DOHH2 (cell line): Measurements from ENCODE around the gene CARHSP1.

ENCODE experiments used
- H3F3A ChIP-seq: fragments of 200-600 bp; sonication (generic), shearing (Covaris generic); 2 replicates; pipeline ENCODE4 v1.6.0; 2016; ENCODE audit warnings: antibody characterized with exemption, mild to moderate bottlenecking; ENCODE audit not compliant: control insufficient read depth, insufficient read depth
- H3K27ac ChIP-seq: fragments of 200-600 bp; sonication (generic); 2 replicates; pipeline ENCODE4 v1.5.1; 2014; ENCODE audit warnings: low read depth, mild to moderate bottlenecking, low read length, moderate library complexity
- H3K27me3 ChIP-seq: fragments of 200-600 bp; sonication (generic); 2 replicates; pipeline ENCODE4 v1.6.1; 2014; ENCODE audit warnings: mild to moderate bottlenecking, low read length, mixed read lengths; ENCODE audit not compliant: control insufficient read depth
- H3K36me3 ChIP-seq: fragments of 200-600 bp; sonication (generic); 2 replicates; pipeline ENCODE4 v1.6.1; 2014; ENCODE audit warnings: mild to moderate bottlenecking, low read length, moderate library complexity, mixed read lengths; ENCODE audit not compliant: control insufficient read depth
- H3K4me1 ChIP-seq: fragments of 200-600 bp; sonication (generic); 2 replicates; pipeline ENCODE4 v1.6.1; 2014; ENCODE audit warnings: mild to moderate bottlenecking, low read length, mixed read lengths; ENCODE audit not compliant: control insufficient read depth
- H3K4me2 ChIP-seq: fragments of 200-600 bp; sonication (generic); 2 replicates; pipeline ENCODE4 v1.6.0; 2014; ENCODE audit warnings: mild to moderate bottlenecking, low read length, moderate library complexity
- H3K4me3 ChIP-seq: fragments of 200-600 bp; sonication (generic); 2 replicates; pipeline ENCODE4 v1.5.1; 2014; ENCODE audit warnings: mild to moderate bottlenecking, low read length, mixed read lengths
- H3K79me2 ChIP-seq: fragments of 200-600 bp; sonication (generic); 2 replicates; pipeline ENCODE4 v1.6.1; 2014; ENCODE audit warnings: mild to moderate bottlenecking, low read length, mixed read lengths; ENCODE audit not compliant: control insufficient read depth
- H3K9me2 ChIP-seq: fragments of 200-600 bp; sonication (generic); replicated peaks from 2 replicates; pipeline ENCODE4 v1.6.1; 2014; ENCODE audit warnings: mild to moderate bottlenecking, low read length, mixed read lengths; ENCODE audit not compliant: control insufficient read depth
- H3K9me3 ChIP-seq: fragments of 200-600 bp; sonication (generic); 2 replicates; pipeline ENCODE4 v1.6.1; 2014; ENCODE audit warnings: antibody characterized with exemption, low read length, mixed read lengths; ENCODE audit not compliant: control insufficient read depth, insufficient read depth
- H4K20me1 ChIP-seq: fragments of 200-600 bp; sonication (generic); 2 replicates; pipeline ENCODE4 v1.6.0; 2014; ENCODE audit warnings: low read depth, mild to moderate bottlenecking, antibody characterized with exemption, low read length, moderate library complexity; ENCODE audit not compliant: control insufficient read depth, insufficient read depth
- CTCF ChIP-seq: fragments of 200-600 bp; sonication (generic); IDR thresholded peaks from one replicate; pipeline ENCODE4 v1.5.1; 2014; ENCODE audit warnings: antibody characterized with exemption, mild to moderate bottlenecking, low read depth, low read length; ENCODE audit not compliant: poor library complexity, severe bottlenecking
- EZH2phosphoT487 ChIP-seq: fragments of 200-600 bp; sonication (generic); IDR thresholded peaks from 2 replicates; pipeline ENCODE4 v1.6.1; 2017; ENCODE audit warnings: borderline replicate concordance, mild to moderate bottlenecking, antibody characterized with exemption, low read length, moderate library complexity, mixed read lengths

The CARHSP1 gene

DNA sequence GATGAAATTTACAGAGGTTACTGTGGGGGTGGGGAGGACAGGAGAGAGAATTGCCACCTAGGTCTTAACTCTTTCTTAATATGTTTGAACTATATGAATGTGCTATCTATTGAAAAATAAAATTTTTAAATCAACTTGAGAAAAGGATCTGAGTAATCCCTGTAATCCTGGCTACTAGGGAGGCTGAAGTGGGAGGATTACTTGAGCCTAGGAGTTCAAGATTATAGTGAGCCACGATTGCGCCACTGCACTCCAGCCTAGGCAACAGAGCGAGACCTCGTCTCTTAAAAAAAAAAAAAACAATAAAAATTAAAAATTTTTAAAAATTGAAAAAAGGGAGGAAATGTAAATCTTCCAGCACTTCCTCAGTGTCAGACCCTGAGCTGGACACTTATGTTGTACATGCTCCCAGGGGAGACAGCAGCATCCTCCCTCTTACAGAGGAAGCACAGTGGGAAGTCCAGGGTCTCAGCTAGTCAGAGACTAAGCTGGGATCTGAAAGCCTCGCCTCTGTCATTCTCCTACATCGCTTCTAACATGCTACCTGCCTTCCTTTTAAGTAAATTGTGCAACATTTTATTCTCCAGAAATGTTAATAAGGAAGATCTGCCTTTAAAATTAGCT, 49.3 kb downstream of the CARHSP1 start:
- Histone ChIP-seq H3K27me3 (no peaks in the 10 kb centered on the region), H3K36me3 (peaks cover 94% of the 10 kb centered on the region), H3K4me3 (no peak overlapping the region), H4K20me1 (no peaks in the 10 kb centered on the region), H3F3A (0 out of 2 replicates have a peak, but pooled peaks cover 8% of the 10 kb centered on the region), H3K9me2 (no peaks in the 10 kb centered on the region), H3K9me3 (no peaks in the 10 kb centered on the region), H3K27ac (peak overlapping the region; percentile 32), H3K79me2 (peaks cover 33% of the 10 kb centered on the region), H3K4me1 (peaks cover 46% of the 10 kb centered on the region), H3K4me2 (0 out of 2 replicates have a peak overlapping the region, but pooled peaks have one; percentile 8)
- TF ChIP-seq EZH2phosphoT487 (no peak), CTCF (no peak)

GRCh38 chr16:8818504-8819270, 50.1 kb downstream of the CARHSP1 start:
- Histone ChIP-seq H3K79me2 (peaks cover 36% of the 10 kb centered on the region), H3K4me1 (peaks cover 50% of the 10 kb centered on the region), H3K4me2 (peak overlapping the region; percentile 8), H3K9me2 (no peaks in the 10 kb centered on the region), H3K27me3 (no peaks in the 10 kb centered on the region), H4K20me1 (peaks cover 3% of the 10 kb centered on the region; the same call in 1 of the 2 replicates), H3K36me3 (peaks cover 94% of the 10 kb centered on the region), H3F3A (0 out of 2 replicates have a peak, but pooled peaks cover 8% of the 10 kb centered on the region), H3K9me3 (no peaks in the 10 kb centered on the region), H3K27ac (peak overlapping the region; percentile 32), H3K4me3 (no peak overlapping the region)
- TF ChIP-seq CTCF = no peak
- no peak for TF ChIP-seq EZH2phosphoT487

GRCh38 chr16:8816967-8817655, 51.7 kb downstream of the CARHSP1 start:
- no peaks in the 10 kb centered on the region for H3K9me3 ChIP-seq
- H3K9me2 ChIP-seq = no peaks in the 10 kb centered on the region
- peaks cover 94% of the 10 kb centered on the region for H3K36me3 ChIP-seq
- H4K20me1 ChIP-seq = peaks cover 3% of the 10 kb centered on the region; the same call in 1 of the 2 replicates
- 0 out of 2 replicates have a peak, but pooled peaks cover 5% of the 10 kb centered on the region for H3F3A ChIP-seq
- H3K4me2 ChIP-seq = no peak overlapping the region
- no peak for TF ChIP-seq CTCF
- TF ChIP-seq EZH2phosphoT487 = no peak
- peaks cover 45% of the 10 kb centered on the region for H3K4me1 ChIP-seq
- H3K4me3 ChIP-seq = no peak overlapping the region
- no peaks in the 10 kb centered on the region for H3K27me3 ChIP-seq
- no peak overlapping the region; the same call in 1 of the 2 replicates for H3K27ac ChIP-seq
- peaks cover 36% of the 10 kb centered on the region for H3K79me2 ChIP-seq
